HCT116 (cell line): ENCODE results near the gene PTGER4. TPM values are rescaled to one million over a fixed set of nuclear protein-coding genes. Genes with fewer than 3 reads are reported as not detected.

Source experiments
- ATAC-seq: fragments of 200-7000 bp; cut with Tn5 transposase; 2 replicates; pipeline ENCODE4 v1.9.1; 2020; ENCODE audit warnings: mild to moderate bottlenecking, moderate library complexity
- BruUV-seq: library from RNA; stranded (reverse); fragments of 400-500 nt; replicated peaks from 2 replicates; lab custom pipeline; 2021; lab: Mats Ljungman, UMichigan
- CTCF ChIA-PET: fragments of 300-600 bp; sonication (Branson Sonifier 250); formaldehyde crosslinking; loops from one replicate; lab custom pipeline; 2021; ENCODE audit warnings: antibody characterized with exemption; lab: Charles Lee
- POLR2A ChIA-PET: fragments of 300-600, 350-600 bp; sonication (Branson Sonifier 250); formaldehyde crosslinking; loops from one replicate; lab custom pipeline; 2021; ENCODE audit warnings: antibody characterized with exemption; lab: Charles Lee
- RAD21 ChIA-PET, 2 experiments: fragments of 300-600 bp; sonication (Branson Sonifier 250); formaldehyde crosslinking; loops; one replicate each; lab custom pipeline; 2023; ENCODE audit warnings: low total read pairs in 2 of 2; ENCODE audit not compliant: uncharacterized antibody in 2 of 2, unreplicated experiment in 2 of 2, low non-redundant PET in 1 of 2; lab: Charles Lee
- DNase-seq: peaks from one replicate; pipeline ENCODE4 v3.0.0-alpha.2; 2010; ENCODE audit warnings: low read depth, low spot score
- H2AFZ ChIP-seq: fragments of 200-600 bp; shearing (Covaris generic), sonication (generic); 2 replicates; pipeline ENCODE4 v1.6.1; 2017; ENCODE audit warnings: low read depth, mixed run types, mixed read lengths, antibody characterized with exemption, low read length; ENCODE audit not compliant: poor library complexity, severe bottlenecking
- H3K27ac ChIP-seq: 2 replicates; pipeline ENCODE4 v1.5.1; 2012; ENCODE audit warnings: low read depth, low read length
- H3K27me3 ChIP-seq: fragments of 200-600 bp; sonication (generic); 2 replicates; pipeline ENCODE4 v1.6.1; 2016; ENCODE audit warnings: mixed run types, low read length, mixed read lengths; ENCODE audit not compliant: insufficient read depth
- H3K36me3 ChIP-seq, 2 experiments: fragments of 200-500 bp in 1 of 2; fragments of 200-600 bp in 1 of 2; sonication (Bioruptor generic) in 1 of 2; sonication (generic) in 1 of 2; 2 replicates each; pipeline versions ENCODE4 v1.5.1 to v1.6.1; 2014 to 2016; ENCODE audit warnings: low read length in 2 of 2, inconsistent platforms in 1 of 2, mixed read lengths in 1 of 2, mixed run types in 1 of 2; ENCODE audit not compliant: insufficient read depth in 2 of 2, control insufficient read depth in 1 of 2
- H3K4me1 ChIP-seq, 2 experiments: fragments of 200-600 bp in 1 of 2; sonication (generic) in 1 of 2; 2 replicates each; pipeline versions ENCODE4 v1.5.1 to v1.6.1; 2012 to 2017; ENCODE audit warnings: low read length in 2 of 2, inconsistent platforms in 1 of 2, mild to moderate bottlenecking in 1 of 2, mixed read lengths in 1 of 2, mixed run types in 1 of 2, moderate library complexity in 1 of 2; ENCODE audit not compliant: insufficient read depth in 2 of 2, control insufficient read depth in 1 of 2
- H3K4me2 ChIP-seq: fragments of 200-600 bp; sonication (generic); 2 replicates; pipeline ENCODE4 v1.6.1; 2017; ENCODE audit warnings: mixed run types, low read length, mixed read lengths
- H3K4me3 ChIP-seq, 2 experiments: fragments of 200-600 bp in 1 of 2; sonication (generic) in 1 of 2; replicated peaks in 1 of 2; 2 replicates each; pipeline ENCODE4 v1.5.1; 2011 to 2016; ENCODE audit warnings: low read length in 2 of 2, control low read depth in 1 of 2, low read depth in 1 of 2, mild to moderate bottlenecking in 1 of 2, mixed read lengths in 1 of 2, mixed run types in 1 of 2
- H3K79me2 ChIP-seq: fragments of 200-600 bp; sonication (generic); 2 replicates; pipeline ENCODE4 v1.6.1; 2017; ENCODE audit warnings: mild to moderate bottlenecking, mixed run types, low read length, moderate library complexity, mixed read lengths; ENCODE audit not compliant: insufficient read depth
- H3K9ac ChIP-seq: fragments of 200-600 bp; sonication (generic); 2 replicates; pipeline ENCODE4 v1.6.1; 2016; ENCODE audit warnings: low read length, mixed read lengths
- H3K9me2 ChIP-seq: fragments of 200-600 bp; sonication (generic), shearing (Covaris generic); 2 replicates; pipeline ENCODE4 v1.6.1; 2017; ENCODE audit warnings: mixed run types, mild to moderate bottlenecking, moderate library complexity; ENCODE audit not compliant: insufficient read depth
- H3K9me3 ChIP-seq, 2 experiments: fragments of 200-500 bp in 1 of 2; fragments of 200-600 bp in 1 of 2; sonication (Bioruptor generic) in 1 of 2; sonication (generic) in 1 of 2; 2 replicates each; pipeline ENCODE4 v1.6.1; 2014 to 2017; ENCODE audit warnings: low read length in 2 of 2, mixed read lengths in 2 of 2, inconsistent platforms in 1 of 2, low read depth in 1 of 2, mild to moderate bottlenecking in 1 of 2, mixed run types in 1 of 2, moderate library complexity in 1 of 2; ENCODE audit not compliant: control insufficient read depth in 1 of 2, insufficient read depth in 1 of 2
- H4K20me1 ChIP-seq: fragments of 200-600 bp; sonication (generic), shearing (Covaris generic); 2 replicates; pipeline ENCODE4 v1.6.1; 2017; ENCODE audit warnings: mixed run types, mild to moderate bottlenecking, moderate library complexity; ENCODE audit not compliant: insufficient read depth
- CBX3 ChIP-seq: IDR thresholded peaks from 2 replicates; pipeline ENCODE4 v1.6.1; 2012; ENCODE audit warnings: low read depth
- CEBPB ChIP-seq: IDR thresholded peaks from 2 replicates; pipeline ENCODE4 v1.6.1; 2012; ENCODE audit warnings: low read depth
- EGR1 ChIP-seq: IDR thresholded peaks from 2 replicates; pipeline ENCODE4 v1.6.1; 2012; ENCODE audit warnings: low read depth
- ELF1 ChIP-seq: IDR thresholded peaks from 2 replicates; pipeline ENCODE4 v1.6.1; 2012; ENCODE audit warnings: low read depth, borderline replicate concordance
- EZH2 ChIP-seq: fragments of 200-600 bp; sonication (generic); IDR thresholded peaks from 2 replicates; pipeline ENCODE4 v1.6.1; 2017; ENCODE audit warnings: antibody characterized with exemption, mixed run types
- JUND ChIP-seq: IDR thresholded peaks from 2 replicates; pipeline ENCODE4 v1.6.1; 2012
- POLR2A ChIP-seq: IDR thresholded peaks from 2 replicates; pipeline ENCODE4 v1.7.0; 2011; ENCODE audit warnings: borderline replicate concordance; ENCODE audit not compliant: insufficient read depth, insufficient read length; ENCODE audit errors: extremely low read depth
- RAD21 ChIP-seq: IDR thresholded peaks from 2 replicates; pipeline ENCODE4 v1.6.1; 2012; ENCODE audit warnings: low read depth, mild to moderate bottlenecking
- ZFX ChIP-seq: fragments of 450-650 bp; IDR thresholded peaks from 2 replicates; pipeline ENCODE4 v1.6.1; 2017
- intact Hi-C: fragments of 100-400 bp; cut with micrococcal nuclease; formaldehyde crosslinking; loops from 2 replicates; pipeline ENCODE4 v1.10.0; 2022
- total RNA-seq: library from RNA; stranded (reverse); gene quantifications from one replicate; pipeline ENCODE4 v1.2.1, GENCODE V29; 2021; ENCODE audit not compliant: unreplicated experiment
- TF ChIP-seq, protein P1 (sequence below): IDR thresholded peaks from 2 replicates; pipeline ENCODE4 v1.6.1; 2012
- TF ChIP-seq, protein P2 (sequence below), 3 experiments: fragments of 200-600 bp in 1 of 3; sonication (generic) in 1 of 3; IDR thresholded peaks in 2 of 3; conservative IDR thresholded peaks in 1 of 3; 2 replicates each; pipeline ENCODE4 v1.5.1; 2012 to 2017; ENCODE audit warnings: low read depth in 2 of 3, low read length in 2 of 3, antibody characterized with exemption in 1 of 3, borderline replicate concordance in 1 of 3, control low read depth in 1 of 3, mild to moderate bottlenecking in 1 of 3, mixed read lengths in 1 of 3, mixed run types in 1 of 3, moderate library complexity in 1 of 3; ENCODE audit not compliant: insufficient read depth in 1 of 3

Gene PTGER4
- total RNA-seq, 1 experiment from 2014 or later: 3.0 TPM

DNA sequence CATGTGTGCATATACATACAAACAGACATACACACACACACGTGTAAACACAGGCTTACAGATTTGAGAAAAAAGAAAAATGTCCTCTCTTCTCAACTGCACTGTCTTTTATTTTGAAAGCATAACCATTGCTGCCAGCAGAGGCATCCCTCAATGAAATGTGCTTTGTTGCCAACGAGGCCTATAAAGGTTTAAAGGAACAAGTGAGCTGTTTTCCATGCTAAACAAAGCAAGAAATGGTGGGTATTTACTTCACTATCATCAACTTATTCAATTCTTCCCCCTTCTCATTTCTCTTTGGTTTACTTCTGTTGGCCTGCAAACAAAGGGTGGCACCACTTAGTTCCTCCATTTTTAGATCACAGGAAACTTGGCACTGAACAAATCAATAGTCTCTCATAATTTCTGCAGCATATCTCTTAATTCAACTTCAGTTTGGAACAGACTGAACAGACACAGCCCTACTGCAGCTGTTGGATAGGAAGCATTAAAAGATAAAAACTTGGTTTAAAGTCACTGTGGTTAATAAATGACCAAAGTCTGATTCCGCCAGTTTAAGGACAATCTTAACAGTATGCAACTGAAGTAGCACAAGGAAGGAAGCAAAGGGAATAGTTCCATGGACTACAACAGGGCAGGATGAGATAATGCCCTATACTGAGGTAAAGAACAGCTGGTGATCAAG is 54.3 kb downstream of the PTGER4 start:
- H3K27ac ChIP-seq: no peak overlapping the region
- H3K9me3 ChIP-seq: no peaks in the 10 kb centered on the region
- POLR2A ChIA-PET: no interaction called here
- intact Hi-C loops: loop anchor here (10.0 kb wide), 1 partner anchor 1519 kb away; the partner anchor contains the start of gene FYB1
- H3K9me2 ChIP-seq: no peaks in the 10 kb centered on the region
- no peak for TF ChIP-seq ELF1
- TF ChIP-seq ZFX: no peak
- no peak for TF ChIP-seq CEBPB
- no peak for TF ChIP-seq CBX3
- TF ChIP-seq, protein P1, sequence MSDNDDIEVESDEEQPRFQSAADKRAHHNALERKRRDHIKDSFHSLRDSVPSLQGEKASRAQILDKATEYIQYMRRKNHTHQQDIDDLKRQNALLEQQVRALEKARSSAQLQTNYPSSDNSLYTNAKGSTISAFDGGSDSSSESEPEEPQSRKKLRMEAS: no peak
- no peak for TF ChIP-seq EZH2
- TF ChIP-seq, protein P2, sequence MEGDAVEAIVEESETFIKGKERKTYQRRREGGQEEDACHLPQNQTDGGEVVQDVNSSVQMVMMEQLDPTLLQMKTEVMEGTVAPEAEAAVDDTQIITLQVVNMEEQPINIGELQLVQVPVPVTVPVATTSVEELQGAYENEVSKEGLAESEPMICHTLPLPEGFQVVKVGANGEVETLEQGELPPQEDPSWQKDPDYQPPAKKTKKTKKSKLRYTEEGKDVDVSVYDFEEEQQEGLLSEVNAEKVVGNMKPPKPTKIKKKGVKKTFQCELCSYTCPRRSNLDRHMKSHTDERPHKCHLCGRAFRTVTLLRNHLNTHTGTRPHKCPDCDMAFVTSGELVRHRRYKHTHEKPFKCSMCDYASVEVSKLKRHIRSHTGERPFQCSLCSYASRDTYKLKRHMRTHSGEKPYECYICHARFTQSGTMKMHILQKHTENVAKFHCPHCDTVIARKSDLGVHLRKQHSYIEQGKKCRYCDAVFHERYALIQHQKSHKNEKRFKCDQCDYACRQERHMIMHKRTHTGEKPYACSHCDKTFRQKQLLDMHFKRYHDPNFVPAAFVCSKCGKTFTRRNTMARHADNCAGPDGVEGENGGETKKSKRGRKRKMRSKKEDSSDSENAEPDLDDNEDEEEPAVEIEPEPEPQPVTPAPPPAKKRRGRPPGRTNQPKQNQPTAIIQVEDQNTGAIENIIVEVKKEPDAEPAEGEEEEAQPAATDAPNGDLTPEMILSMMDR (IDR thresholded peaks at IDR 0.05 in 2 of 3, conservative IDR thresholded peaks at IDR 0.05 in 1 of 3; ENCODE audit: borderline replicate concordance in 1 of 3, insufficient read depth in 1 of 3, low read depth in 2 of 3, low read length in 2 of 3): no peak
- TF ChIP-seq RAD21: no peak
- no peak for TF ChIP-seq EGR1
- no peak for TF ChIP-seq JUND
- no peak for TF ChIP-seq POLR2A
- H3K4me3 ChIP-seq: no peak overlapping the region
- CTCF ChIA-PET: interaction anchor here (1.1 kb wide), 1 partner anchor 45 kb away, joined by 3 read pairs; no protein-coding TSS in a partner anchor
- no peaks in the 10 kb centered on the region for H3K36me3 ChIP-seq
- no peaks in the 10 kb centered on the region for H4K20me1 ChIP-seq
- BruUV-seq: no TSS peak
- H3K27me3 ChIP-seq: no peaks in the 10 kb centered on the region
- RAD21 ChIA-PET: no interaction called here
- DNase-seq (no peak), ATAC-seq (no peak)
- H2AFZ ChIP-seq: no peak overlapping the region
- no peak overlapping the region for H3K4me2 ChIP-seq
- H3K4me1 ChIP-seq: peaks cover 0 to 17% of the 10 kb centered on the region in 2 experiments; a peak in 1 of 4 replicates
- H3K9ac ChIP-seq: no peak overlapping the region
- H3K79me2 ChIP-seq: no peaks in the 10 kb centered on the region
